ENCODE results near the gene CYTIP.

- TF ChIP-seq CTCF (IDR thresholded peaks at IDR 0.05) (no peak), POLR2A (IDR thresholded peaks at IDR 0.05) (no peak)
Observed at GRCh38 chr2:157466764-157467163, 22.9 kb upstream of the CYTIP start.

Data from adrenal gland (tissue), 5 donors.